Loucy (cell line): ENCODE data around the gene CFAP65.

Experiments used
- H2AFZ ChIP-seq: fragments of 200-600 bp; sonication (generic); 2 replicates; pipeline ENCODE4 v1.6.0; 2016; ENCODE audit warnings: antibody characterized with exemption, mild to moderate bottlenecking, low read length, moderate library complexity
- H3F3A ChIP-seq: fragments of 200-600 bp; 2 replicates; pipeline ENCODE4 v1.6.0; 2016; ENCODE audit warnings: antibody characterized with exemption, low read depth, mild to moderate bottlenecking
- H3K27me3 ChIP-seq: fragments of 200-600 bp; sonication (generic); 2 replicates; pipeline ENCODE4 v1.6.1; 2014; ENCODE audit warnings: low read length, mild to moderate bottlenecking; ENCODE audit not compliant: insufficient read depth, poor library complexity, severe bottlenecking
- H3K36me3 ChIP-seq: fragments of 200-600 bp; sonication (generic); 2 replicates; pipeline ENCODE4 v1.6.1; 2016; ENCODE audit warnings: low read length; ENCODE audit not compliant: insufficient read depth
- H3K4me1 ChIP-seq: fragments of 200-600 bp; sonication (generic); 2 replicates; pipeline ENCODE4 v1.5.1; 2014; ENCODE audit warnings: low read length, mild to moderate bottlenecking; ENCODE audit not compliant: insufficient read depth, poor library complexity, severe bottlenecking
- H3K4me2 ChIP-seq: fragments of 200-600 bp; sonication (generic); 2 replicates; pipeline ENCODE4 v1.6.0; 2014; ENCODE audit warnings: antibody characterized with exemption, low read length, low read depth, mild to moderate bottlenecking; ENCODE audit not compliant: poor library complexity, severe bottlenecking
- H3K4me3 ChIP-seq: fragments of 200-600 bp; sonication (generic); 2 replicates; pipeline ENCODE4 v1.5.1; 2014; ENCODE audit warnings: low read length, mild to moderate bottlenecking, mixed read lengths; ENCODE audit not compliant: poor library complexity, severe bottlenecking
- H3K79me2 ChIP-seq: fragments of 200-600 bp; sonication (generic); 2 replicates; pipeline ENCODE4 v1.6.1; 2014; ENCODE audit warnings: low read length; ENCODE audit not compliant: insufficient read depth
- H3K9ac ChIP-seq: fragments of 200-600 bp; sonication (generic); 2 replicates; pipeline ENCODE4 v1.6.0; 2014; ENCODE audit warnings: mild to moderate bottlenecking, low read depth, low read length, moderate library complexity; ENCODE audit not compliant: poor library complexity, severe bottlenecking
- H3K9me2 ChIP-seq: fragments of 200-600 bp; sonication (generic); replicated peaks from 2 replicates; pipeline ENCODE4 v1.6.1; 2016; ENCODE audit warnings: low read depth, low read length, mixed read lengths
- H3K9me3 ChIP-seq: fragments of 200-600 bp; sonication (generic); 2 replicates; pipeline ENCODE4 v1.6.1; 2014; ENCODE audit warnings: mild to moderate bottlenecking, antibody characterized with exemption, low read length, low read depth; ENCODE audit not compliant: insufficient read depth
- H4K20me1 ChIP-seq: fragments of 200-600 bp; sonication (generic); 2 replicates; pipeline ENCODE4 v1.6.0; 2014; ENCODE audit warnings: antibody characterized with exemption, low read length, mild to moderate bottlenecking; ENCODE audit not compliant: insufficient read depth, poor library complexity, severe bottlenecking
- EZH2phosphoT487 ChIP-seq: fragments of 200-600 bp; IDR thresholded peaks from 2 replicates; pipeline ENCODE4 v1.6.1; 2018; ENCODE audit warnings: antibody characterized with exemption, mild to moderate bottlenecking, moderate library complexity, borderline replicate concordance
- TF ChIP-seq, protein P1 (sequence below): fragments of 200-600 bp; sonication (generic); conservative IDR thresholded peaks from 2 replicates; pipeline ENCODE4 v1.5.1; 2014; ENCODE audit warnings: mild to moderate bottlenecking, antibody characterized with exemption, low read length

Gene CFAP65, protein sequence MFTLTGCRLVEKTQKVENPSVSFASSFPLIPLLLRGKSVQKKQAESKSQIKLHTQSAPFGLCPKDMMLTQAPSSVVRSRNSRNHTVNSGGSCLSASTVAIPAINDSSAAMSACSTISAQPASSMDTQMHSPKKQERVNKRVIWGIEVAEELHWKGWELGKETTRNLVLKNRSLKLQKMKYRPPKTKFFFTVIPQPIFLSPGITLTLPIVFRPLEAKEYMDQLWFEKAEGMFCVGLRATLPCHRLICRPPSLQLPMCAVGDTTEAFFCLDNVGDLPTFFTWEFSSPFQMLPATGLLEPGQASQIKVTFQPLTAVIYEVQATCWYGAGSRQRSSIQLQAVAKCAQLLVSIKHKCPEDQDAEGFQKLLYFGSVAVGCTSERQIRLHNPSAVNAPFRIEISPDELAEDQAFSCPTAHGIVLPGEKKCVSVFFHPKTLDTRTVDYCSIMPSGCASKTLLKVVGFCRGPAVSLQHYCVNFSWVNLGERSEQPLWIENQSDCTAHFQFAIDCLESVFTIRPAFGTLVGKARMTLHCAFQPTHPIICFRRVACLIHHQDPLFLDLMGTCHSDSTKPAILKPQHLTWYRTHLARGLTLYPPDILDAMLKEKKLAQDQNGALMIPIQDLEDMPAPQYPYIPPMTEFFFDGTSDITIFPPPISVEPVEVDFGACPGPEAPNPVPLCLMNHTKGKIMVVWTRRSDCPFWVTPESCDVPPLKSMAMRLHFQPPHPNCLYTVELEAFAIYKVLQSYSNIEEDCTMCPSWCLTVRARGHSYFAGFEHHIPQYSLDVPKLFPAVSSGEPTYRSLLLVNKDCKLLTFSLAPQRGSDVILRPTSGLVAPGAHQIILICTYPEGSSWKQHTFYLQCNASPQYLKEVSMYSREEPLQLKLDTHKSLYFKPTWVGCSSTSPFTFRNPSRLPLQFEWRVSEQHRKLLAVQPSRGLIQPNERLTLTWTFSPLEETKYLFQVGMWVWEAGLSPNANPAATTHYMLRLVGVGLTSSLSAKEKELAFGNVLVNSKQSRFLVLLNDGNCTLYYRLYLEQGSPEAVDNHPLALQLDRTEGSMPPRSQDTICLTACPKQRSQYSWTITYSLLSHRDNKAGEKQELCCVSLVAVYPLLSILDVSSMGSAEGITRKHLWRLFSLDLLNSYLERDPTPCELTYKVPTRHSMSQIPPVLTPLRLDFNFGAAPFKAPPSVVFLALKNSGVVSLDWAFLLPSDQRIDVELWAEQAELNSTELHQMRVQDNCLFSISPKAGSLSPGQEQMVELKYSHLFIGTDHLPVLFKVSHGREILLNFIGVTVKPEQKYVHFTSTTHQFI (N-terminal part only)

DNA sequence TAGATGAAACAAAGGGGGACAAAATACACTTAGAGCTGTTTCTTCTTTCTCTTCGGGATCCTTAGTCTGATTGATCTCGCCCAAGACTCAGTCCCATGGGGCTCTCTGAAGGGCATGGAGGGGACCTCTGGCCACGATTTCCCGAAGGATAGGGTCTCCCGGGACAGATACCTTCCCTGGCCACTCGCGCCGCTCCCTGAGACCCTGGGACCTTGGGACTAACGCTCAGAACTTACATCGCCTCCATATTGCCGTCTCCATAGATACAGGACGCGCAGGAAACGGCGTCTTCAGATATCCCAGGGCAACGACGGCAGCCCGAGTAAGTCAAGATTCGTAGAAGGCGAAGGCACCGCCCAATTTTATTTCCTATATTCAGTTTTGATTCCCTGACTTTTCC lies at the start of gene CFAP65:
Gene CFAP65 (minus strand): TSS at position 265 of the 400 bp plus-strand sequence. CDS start 2,468 bp downstream, outside the sequence.
- H3K9me3 ChIP-seq, result no peaks in the 10 kb centered on the region
- no peaks in the 10 kb centered on the region for H3K4me1 ChIP-seq
- no peaks in the 10 kb centered on the region for H3K9me2 ChIP-seq
- H4K20me1 ChIP-seq, result no peaks in the 10 kb centered on the region
- TF ChIP-seq, protein P1, sequence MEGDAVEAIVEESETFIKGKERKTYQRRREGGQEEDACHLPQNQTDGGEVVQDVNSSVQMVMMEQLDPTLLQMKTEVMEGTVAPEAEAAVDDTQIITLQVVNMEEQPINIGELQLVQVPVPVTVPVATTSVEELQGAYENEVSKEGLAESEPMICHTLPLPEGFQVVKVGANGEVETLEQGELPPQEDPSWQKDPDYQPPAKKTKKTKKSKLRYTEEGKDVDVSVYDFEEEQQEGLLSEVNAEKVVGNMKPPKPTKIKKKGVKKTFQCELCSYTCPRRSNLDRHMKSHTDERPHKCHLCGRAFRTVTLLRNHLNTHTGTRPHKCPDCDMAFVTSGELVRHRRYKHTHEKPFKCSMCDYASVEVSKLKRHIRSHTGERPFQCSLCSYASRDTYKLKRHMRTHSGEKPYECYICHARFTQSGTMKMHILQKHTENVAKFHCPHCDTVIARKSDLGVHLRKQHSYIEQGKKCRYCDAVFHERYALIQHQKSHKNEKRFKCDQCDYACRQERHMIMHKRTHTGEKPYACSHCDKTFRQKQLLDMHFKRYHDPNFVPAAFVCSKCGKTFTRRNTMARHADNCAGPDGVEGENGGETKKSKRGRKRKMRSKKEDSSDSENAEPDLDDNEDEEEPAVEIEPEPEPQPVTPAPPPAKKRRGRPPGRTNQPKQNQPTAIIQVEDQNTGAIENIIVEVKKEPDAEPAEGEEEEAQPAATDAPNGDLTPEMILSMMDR, result no peak
- TF ChIP-seq EZH2phosphoT487, result no peak
- H3K27me3 ChIP-seq, result no peaks in the 10 kb centered on the region
- H3F3A ChIP-seq, result no peaks in the 10 kb centered on the region
- no peak within 1 kb of the TSS for H3K4me3 ChIP-seq
- H2AFZ ChIP-seq, result no peak within 1 kb of the TSS
- H3K4me2 ChIP-seq, result no peak within 1 kb of the TSS
- no peaks in the 10 kb centered on the region for H3K36me3 ChIP-seq
- H3K9ac ChIP-seq, result no peak within 1 kb of the TSS
- H3K79me2 ChIP-seq, result no peaks in the 10 kb centered on the region

DNA sequence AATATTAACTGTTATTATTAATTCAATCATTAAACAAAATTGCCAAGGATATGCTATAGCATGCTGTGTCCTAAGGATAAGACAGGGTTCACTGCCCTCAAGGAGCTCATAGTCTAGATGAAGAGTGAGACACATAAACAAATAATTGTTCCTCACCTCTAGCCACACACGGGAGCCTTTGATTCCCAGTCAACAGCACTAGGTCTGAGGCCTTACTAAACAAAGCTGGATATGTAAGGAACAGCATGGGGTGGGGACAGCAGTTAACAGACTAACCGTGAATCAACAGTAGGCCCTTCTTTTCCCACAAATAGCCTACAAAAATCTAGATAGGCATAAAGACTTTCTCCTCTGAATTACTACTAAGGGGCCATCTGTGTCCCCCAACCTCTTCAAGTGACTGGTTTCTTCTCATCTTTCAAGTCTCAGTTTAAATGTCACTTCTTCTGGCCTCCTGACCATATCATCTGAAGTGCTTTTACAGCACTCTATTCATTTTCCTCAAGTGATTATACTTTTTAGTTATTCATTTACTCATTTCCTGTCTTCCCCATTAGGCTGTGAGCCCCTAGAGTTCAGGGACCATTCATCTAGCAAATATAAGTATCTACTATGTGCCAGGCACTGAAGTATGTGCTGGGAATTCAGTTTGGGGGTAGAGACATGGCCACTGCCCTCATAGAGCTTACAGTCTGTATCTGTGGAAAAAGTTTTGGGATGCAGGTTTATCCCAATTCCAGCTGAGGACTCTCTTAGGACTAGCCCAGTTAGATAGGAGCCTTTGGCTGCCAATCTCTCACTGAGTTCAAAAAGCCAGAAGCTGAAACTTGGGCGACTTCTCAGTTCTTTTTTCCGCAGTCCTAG lies 49.4 kb upstream of the CFAP65 start:
- H2AFZ ChIP-seq, result no peak overlapping the region
- H3K27me3 ChIP-seq, result no peaks in the 10 kb centered on the region
- H3F3A ChIP-seq, result no peaks in the 10 kb centered on the region
- H3K9me2 ChIP-seq, result no peaks in the 10 kb centered on the region
- H3K79me2 ChIP-seq, result no peaks in the 10 kb centered on the region
- no peak overlapping the region for H3K4me2 ChIP-seq
- no peaks in the 10 kb centered on the region; the same call in 1 of the 2 replicates for H3K36me3 ChIP-seq
- H4K20me1 ChIP-seq, result no peaks in the 10 kb centered on the region
- H3K4me1 ChIP-seq, result peaks cover 24% of the 10 kb centered on the region
- H3K9me3 ChIP-seq, result no peaks in the 10 kb centered on the region
- H3K4me3 ChIP-seq, result no peak overlapping the region
- TF ChIP-seq, protein P1, result no peak
- TF ChIP-seq EZH2phosphoT487, result no peak
- no peak overlapping the region for H3K9ac ChIP-seq
